ENCODE data around the gene NRN1.
"Not testable (repeated sequence)": the region's sequence is repeated elsewhere in the genome, so short reads cannot be mapped to it uniquely, and the experiment has no call there.

The NRN1 gene

DNA sequence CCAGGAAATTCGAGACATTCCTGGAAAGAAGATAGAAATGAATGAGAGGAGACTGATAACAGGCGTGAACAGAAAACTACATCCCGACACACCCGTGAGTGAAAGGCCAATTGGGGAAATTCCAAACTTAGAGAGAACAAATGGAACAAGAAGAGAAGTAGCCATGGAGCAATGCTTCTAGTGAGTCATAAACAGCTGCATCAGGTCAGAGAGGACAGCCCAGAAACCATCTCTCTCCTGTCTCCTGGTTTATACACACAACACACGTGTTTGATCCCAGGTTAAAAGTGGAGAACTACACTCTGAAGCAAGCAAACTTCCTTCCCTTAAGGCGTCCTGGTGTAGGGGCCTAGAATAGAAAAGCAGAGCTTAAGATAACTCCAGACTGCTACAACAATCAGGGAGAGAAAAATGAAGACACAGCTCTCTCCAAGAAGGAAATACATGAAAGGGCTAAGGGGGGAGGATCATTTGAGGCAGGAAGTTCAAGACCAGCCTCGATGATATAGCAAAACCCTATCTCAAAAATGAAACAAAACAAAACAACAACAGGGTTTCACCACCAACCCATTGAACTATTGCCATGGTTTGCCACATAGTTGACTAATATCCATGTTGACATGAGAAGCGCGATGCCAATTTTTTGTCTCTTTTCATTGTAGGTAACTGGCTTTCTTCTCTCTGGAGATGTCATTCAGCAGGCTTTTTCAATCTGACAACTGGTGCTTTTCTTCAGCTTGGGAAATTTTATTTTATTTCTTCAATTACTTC lies 26.9 kb downstream of the NRN1 start:
- no peak for DNase-seq

DNA sequence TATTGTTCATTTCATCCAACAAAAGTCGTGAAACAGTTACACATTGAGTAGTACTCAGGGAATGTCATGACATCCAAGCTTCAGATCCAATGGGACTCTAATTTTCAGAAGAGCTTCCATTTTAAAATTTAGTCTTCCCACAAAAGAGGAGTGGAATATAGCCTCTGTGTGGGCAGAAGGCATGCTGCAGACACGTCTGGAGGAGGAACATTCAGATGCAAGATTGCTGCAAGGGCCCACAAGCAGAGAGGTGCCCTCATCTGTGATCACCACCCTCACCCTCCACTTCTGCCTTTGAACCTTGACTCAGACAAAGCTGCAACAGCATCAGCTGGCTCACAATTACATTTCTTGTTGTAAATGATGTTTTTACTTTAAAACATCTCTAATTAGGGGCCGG lies 29.9 kb downstream of the NRN1 start:
- DNase-seq = no peak

DNA sequence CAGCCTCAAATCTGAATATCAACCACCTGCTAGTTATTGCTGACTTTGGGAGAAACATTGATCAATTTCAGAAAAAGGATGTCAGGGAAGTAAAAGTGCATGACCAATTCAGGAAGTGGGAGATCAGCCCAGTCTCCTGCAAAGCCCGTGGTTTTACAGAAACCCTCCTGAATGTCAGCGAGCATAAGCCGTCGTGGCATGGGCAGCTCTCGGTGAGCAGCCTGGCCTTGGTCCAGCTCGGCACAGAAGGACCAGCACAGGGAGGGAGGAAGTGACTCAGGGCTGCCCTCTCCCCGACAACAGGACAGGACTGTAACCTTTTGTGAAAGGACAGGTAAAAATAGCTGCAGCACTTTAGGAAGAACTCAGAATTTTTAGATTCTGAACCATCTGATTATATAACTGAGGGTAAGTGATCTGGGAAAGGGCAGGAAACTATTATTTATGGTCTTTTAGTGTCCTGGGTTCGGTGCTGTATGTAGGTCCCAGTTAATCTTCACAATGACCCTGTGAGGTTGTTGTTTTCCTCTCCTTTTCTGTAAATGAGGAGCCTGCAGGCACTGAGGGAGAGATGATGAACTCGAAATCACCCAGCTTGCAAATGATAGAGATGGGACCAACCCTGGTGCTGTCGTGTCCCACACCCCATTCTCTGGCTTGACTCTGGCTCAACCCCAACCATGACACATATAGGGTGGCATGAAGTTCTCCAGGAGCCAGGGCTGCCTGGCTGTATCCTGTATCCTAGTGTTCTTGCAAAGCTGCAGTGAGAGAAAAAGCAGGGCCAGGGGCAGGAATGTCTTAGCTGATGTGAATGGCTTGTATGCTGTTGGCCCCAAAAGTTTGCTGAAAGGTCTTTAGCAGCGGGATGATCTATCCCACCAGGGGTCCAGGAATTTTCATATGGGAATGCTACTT lies 37.6 kb downstream of the NRN1 start:
- DNase-seq = no peak

DNA sequence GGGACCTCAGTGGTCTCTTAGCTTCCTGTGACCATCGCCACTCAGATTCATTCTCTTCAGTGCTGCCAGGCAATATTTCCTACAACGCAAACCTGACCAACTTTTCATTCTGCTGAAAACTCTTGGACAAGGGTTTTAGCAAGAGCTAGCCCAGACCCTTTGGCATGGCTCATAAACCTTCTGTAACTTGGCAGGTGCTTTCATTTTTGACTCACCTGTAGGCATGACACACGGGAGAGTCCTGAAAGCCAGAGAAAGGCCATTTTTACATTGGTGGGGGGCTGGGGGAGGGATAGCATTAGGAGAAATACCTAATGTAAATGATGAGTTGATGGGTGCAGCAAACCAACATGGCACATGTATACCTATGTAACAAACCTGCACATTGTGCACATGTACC lies 38.7 kb downstream of the NRN1 start:
- DNase-seq = not testable (repeated sequence)

DNA sequence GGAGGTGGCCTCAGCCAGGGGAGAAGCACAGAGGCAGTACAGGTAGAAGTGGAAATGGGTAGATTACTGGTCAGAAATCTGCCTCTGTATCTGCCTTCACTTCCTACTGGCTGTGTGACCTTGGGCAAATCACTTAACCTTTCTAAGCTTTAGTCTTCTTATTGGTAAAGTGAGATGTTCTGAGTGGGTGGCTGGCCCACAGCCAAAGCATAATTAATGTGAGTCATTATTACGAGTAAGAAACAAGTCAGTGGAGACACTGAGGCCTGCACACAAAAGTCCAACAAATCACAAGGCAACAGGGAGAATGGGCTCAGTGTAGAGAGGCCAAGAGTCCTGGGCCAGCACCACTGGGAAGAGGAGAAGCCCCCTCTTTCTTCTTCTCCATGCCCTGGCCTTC lies 39.1 kb downstream of the NRN1 start:
- no peak for DNase-seq

DNA sequence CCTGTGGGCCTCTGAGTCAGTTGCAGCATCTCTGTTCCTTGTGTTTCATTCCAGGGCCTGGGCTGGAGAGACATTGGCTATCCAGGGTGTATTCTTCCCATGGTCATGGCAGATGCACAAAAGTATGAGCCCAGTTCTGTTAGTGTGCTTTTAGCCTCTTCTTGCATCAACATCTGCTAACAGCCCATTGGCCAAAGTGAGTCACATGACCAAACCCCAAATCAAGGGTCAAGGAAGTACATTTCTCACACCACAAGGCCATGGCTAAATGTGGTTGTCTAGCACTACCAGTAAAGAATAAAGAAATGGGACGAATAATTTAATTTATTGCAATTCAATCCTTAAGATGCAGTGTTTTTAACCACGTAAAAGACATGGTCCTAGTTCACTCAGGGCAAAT lies 43.9 kb downstream of the NRN1 start:
- DNase-seq = no peak

DNA sequence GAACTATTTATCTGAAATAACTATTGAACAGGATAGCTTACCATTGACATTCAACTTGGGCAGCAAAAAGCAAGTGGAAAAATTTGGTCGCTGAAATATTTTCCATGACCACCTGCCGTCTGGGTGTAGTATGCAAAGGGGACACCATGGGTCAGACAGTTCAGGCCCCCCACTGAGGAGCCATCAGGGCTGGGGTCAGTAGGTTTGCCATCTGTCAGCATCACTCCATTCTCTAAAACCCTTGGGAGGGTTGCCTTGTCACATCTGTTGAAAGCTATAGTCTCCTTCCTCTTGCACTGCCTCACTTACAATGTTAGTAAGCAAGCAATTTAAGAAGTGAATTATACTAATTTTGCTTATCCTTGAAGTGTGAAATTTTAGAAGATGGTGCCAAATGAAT lies 44.9 kb downstream of the NRN1 start:
- DNase-seq = no peak

DNA sequence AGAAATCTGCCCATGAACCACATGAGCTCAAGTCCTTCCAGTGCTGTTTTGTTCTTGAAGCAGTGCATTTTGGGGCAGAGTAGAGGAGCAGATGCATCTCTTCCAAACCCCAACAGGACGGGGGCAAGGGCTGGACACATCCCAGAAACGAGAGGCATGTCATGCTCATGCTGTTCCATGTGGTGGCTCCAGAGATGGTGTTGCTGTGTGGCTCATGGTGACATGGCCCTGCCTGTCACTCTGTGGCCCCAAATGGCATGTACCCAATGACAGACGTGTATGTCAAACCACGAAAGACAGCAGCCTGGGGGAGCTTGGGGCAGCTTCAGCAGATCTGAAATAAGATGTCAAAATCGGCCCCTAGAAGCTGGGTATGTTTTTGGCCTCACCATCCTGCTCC lies 46.3 kb downstream of the NRN1 start:
- DNase-seq = no peak

DNA sequence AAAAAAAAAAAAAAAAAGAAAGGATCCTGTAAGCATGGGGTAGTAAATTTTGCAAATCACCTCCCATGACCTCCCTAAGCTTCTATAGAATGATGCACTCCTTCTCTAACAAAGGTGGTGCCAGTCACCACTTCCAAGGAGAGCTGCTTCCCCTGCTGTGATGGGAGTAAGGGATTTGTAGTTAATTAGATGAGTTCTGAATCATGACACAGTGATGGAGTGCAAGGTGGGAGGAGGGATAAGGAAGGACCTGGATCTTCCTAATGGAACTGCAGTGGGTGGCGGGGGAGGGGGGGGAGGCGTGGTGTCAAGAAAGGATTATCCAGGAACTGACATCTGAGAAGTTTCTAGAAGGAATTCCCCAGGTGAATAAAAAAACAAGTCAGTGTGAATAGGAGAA lies 47.8 kb downstream of the NRN1 start:
- no peak for DNase-seq

DNA sequence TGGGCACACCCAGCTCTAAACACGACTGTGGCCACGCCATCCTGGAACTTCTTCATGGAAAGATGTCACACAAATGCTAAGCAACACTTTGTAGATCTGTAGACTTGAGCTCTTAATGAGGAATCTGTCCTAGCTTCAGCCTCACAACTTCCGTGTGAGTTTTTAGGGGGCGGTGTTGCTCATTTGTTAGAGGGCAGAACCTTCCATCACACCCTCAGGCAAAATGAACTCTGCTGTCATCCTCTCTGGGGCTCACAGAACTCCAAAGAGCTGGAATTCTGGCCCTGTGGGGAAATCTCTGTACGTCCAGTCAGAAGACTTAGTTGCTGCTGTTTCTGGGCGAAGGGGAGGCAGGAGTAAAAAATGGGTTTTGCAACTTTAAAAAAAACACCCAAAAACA lies 49.8 kb downstream of the NRN1 start:
- no peak for DNase-seq

DNA sequence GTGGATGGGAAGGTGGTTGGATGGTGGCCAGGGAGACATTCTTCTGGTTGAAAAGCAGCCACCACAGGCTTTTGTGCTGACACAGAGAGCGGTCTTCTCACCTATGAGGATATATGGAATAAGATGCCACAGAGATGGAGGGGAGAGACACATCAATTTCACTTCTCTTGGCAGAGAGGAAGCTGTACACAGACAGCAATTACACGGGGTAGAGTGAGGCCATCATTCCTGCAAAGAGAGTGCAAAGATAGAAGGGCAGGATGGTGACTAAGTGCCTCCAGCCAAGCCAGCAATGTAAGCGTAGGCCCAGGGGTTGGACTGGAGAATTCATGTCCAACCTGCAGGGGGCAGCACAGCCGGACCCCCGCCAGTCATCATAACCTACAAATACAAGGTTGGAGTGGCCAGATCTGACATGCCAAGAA lies 56.4 kb downstream of the NRN1 start:
- no peak for DNase-seq
